Eye (tissue), 1 donor: Measurements from ENCODE around the gene PAPSS2.
"Not testable (repeated sequence)": the region's sequence is repeated elsewhere in the genome, so short reads cannot be mapped to it uniquely, and the experiment has no call there.

Experiments
- DNase-seq: peaks from one replicate; pipeline ENCODE4 v3.0.0-alpha.2; 2015

PAPSS2 gene

DNA sequence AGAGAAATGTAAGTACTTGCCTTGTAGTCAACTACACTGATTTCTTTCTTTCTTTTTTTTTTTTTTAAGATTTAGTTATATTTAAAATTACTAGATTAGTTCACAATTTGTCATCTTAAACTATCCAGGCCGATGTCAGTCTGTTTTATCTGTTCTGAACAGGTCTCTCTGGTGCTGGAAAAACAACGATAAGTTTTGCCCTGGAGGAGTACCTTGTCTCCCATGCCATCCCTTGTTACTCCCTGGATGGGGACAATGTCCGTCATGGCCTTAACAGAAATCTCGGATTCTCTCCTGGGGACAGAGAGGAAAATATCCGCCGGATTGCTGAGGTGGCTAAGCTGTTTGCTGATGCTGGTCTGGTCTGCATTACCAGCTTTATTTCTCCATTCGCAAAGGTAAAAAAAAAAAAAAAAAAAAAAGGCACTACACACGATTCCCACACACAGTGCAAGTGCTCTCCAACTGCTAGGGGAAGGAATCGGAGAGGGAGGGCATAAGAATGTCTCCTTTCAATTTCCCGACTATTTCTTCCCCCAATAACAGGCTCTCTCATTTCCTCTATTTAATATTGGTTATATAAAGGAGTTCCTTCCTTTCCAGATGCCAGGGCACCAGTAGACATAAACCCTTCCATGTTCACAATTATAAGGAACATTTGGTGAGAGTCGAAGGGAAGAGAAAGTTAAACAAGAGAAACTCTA lies 53.4 kb downstream of the PAPSS2 start:
- DNase-seq: peak; percentile 4

DNA sequence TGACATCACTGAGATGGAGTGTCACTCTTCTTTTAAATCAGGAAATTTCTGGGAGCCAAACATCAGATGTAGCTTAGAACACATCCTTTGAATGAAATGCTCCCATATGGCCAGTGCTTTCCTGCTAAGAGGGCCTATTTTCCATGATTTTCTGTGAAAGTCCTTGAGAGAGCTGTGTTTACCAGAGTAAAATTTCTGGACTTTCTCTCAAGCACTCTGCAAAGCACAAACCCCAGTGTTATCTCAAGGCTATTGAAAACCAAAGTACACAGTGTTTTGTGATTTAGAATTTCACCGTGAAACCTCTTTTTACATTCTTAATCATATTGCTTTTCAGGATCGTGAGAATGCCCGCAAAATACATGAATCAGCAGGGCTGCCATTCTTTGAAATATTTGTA lies 54.0 kb downstream of the PAPSS2 start:
- DNase-seq: no peak

DNA sequence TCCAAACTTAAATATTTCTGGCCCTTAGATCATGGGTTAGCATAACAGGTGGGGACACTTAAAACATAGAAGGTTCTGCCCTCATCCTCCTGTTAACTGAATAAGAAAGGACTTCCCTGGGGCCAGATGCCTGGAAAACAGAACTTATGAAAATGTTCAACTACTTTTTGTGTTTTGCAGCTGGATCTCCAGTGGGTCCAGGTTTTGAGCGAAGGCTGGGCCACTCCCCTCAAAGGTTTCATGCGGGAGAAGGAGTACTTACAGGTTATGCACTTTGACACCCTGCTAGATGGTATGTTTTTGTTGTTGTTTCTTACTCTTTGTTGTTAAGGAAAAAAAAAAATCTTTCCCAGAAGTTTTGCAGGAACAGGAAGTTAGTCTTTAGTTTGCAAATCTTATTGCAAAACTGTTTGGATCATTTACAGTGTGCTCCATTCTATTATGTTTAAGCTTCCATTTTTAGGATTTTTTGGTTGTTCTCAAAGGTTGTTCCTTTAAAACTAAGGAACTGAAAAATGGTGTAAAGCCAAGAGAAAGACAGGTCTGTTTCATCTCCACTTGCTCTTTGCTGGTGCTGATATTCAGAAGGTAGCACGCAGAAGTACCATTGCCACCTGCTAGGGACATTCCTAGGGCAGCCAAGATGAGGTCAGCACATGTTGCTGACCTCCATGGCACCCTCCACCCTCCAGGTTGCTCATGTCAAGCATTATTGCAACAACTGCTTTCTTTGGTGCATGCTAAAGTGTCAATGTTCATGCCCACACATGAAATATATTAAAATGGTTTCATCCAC lies 56.1 kb downstream of the PAPSS2 start:
- no peak for DNase-seq

DNA sequence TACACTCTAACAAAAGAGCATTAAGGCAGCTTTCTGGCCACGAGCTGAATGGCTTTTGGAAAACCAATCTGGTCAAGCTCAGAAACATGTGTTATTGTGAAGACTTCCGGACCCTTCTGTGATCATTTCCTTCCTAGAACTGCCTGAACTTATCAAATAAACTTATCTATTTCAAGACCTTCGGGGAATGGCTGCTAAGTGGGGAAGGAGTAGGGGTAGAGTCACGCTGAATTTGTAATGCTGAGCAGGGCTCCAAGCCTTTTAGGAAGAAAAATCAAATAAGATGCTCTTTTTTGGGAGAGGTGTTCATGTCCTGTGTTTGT lies 56.6 kb downstream of the PAPSS2 start:
- DNase-seq: no peak

DNA sequence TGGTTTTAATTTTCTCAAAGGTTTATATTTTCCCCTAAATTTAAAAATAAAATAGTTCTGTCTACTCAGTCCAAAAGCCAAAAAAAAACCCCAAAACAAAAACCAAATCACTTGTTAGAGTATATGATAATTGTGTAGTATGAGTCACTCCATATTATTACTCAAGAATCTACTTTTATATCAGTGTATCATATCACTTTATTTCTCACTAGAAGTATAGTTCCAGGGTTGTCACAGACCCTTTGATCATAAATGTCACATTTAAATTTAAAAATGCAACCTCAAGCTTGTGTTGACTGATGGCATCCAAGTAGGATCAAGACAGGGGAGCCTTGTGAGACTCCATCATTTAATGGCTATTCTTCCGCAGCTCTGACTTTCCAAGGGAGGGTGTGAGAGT lies 61.0 kb downstream of the PAPSS2 start:
- DNase-seq: no peak

DNA sequence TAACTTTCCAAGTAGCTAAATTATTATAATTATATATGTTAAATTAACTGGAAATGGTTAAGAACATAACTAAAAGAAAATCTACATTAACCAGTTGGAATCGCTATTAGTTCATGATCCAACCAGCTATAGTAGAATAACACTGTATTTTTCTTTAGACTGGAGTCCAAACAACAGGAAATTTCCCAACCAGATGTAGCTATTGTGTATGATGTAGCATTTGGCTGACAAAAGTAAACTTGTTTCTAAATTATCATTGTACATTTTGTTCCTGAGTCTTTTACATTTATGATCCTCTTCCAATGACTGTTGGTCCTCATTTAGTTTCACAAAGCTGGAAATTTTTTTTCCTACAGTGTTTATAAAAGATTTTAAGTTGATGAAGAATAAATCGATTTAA lies 62.1 kb downstream of the PAPSS2 start:
- DNase-seq: no peak

DNA sequence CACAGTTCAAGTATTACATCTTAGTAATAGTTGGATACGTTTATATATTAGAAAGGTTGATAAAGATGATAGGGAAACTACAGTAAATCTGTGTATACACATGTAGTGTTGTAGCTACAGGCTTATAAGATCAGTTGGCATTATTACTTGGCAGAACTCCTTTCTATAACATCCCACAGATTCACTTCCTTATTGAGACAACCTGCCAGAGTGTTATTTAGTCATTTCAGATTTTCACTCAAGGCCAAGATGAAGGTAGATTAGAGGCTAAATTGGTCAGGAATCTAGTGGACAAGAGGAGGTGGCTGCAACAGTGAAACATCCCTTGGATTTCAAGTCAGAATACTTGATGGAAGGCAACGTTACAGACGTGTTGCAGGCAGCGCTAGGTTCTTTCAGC lies 63.0 kb downstream of the PAPSS2 start:
- no peak for DNase-seq

DNA sequence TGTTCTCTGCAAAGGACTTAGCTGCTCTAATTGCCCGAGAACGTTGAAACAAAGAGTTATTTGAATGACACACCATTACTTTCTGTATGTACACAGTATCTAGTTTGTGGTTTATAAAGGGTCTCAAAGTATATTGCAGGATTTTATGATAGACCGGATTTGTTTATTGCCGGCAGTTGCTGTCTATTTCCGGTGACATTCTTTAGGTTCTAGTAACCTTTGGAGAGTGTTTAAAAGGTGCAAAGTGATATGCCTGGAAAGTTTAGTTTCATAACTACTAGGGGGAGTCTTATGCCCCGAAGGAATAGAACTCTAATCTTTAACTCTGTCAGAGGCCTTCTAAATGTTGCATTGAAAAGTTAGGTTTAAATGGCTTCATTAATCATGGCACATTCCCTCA lies 63.8 kb downstream of the PAPSS2 start:
- DNase-seq: no peak

DNA sequence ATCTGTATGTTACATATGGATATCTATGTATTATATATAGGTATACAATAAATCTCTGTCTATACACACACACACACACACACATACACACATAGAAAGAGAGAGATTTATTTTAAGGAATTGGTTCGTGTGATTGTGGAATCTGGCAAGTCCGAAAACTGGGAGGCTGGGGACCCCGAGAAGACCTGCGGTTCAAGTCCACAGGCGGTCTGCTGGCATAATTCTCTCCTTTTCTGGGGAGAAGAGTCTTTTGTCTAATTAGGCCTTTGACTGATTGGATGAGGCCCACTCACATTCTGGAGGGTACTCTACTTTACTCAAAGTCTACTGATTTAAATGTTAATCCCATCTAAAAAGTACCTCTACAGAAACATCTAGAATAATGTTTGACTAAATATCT lies 65.1 kb downstream of the PAPSS2 start:
- DNase-seq: no peak

DNA sequence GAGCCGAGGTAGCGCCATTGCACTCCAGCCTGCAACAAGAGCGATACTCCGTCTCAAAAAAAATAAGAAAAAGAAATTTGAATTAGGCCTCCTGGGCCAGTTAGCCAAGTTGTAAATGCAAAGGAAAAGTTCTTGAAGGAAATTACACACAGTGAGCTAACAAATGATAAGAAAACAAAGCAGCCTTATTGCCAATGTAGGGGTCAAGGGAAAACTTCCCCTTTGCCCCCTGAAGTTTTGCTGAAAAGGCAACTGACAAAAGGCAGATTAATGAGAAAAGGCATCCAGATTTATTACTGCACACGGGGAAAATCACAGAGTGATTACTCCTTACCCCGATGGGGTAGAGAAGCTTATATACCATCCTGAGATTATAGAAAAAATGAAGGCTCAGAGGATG lies 70.3 kb downstream of the PAPSS2 start:
- DNase-seq: no peak

DNA sequence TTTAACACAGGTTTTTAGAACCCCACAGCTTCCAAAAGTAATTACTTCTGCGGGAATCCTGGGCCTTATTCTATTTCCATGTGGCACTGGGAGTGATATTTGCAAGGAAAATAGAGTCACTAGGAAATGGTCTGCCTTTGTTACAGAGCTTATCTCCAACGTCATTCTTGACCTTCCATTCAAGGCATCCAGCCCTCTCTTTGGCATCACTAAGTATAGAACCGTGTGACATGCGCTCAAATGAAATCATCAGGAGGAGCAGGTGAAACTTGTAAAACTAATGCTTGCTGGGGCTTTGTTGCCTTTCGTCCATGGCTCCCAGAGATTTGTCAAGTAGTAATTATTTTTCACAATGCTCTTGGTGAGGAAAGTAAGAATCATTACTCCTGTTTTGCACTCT lies 73.4 kb downstream of the PAPSS2 start:
- no peak for DNase-seq

DNA sequence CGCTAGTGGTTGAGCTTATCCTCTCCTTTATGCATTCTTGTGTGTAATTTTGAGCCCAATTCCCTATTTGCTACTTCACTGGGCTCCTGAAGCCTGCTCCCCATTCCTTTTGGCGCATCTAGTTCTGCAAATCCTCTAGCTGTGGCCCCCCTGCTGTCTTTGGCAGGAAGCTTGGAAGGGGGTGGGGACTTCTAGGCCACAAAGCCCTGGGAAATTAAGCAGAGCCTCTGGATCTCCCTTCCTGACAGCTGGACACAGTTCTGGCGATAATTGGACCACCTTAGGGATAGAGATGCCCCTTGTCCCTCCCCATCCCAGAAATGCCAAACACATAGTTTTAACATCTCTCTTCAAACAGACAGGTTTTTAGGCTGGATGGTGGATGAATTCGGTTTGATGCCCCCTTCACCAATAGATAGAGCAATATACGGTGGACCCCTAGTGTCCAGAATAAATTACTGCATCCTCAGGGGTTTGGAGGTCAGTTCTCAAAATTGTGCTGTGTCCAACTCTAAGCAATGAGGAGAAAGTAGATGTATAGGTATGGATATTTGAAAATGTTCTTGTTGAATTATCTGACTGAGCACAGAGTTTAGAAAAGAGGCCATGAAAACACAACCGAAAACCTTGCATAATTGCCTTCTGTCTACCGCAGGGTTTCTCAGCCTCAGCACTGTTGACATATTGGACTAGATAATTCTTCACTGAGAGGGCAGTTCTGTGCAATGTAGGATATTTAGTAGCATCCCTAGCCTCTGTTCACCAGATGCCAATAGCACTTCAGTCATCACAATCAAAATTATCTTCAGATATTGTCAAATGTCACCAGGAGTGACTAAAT lies 75.5 kb downstream of the PAPSS2 start:
- DNase-seq: peak; percentile 79

DNA sequence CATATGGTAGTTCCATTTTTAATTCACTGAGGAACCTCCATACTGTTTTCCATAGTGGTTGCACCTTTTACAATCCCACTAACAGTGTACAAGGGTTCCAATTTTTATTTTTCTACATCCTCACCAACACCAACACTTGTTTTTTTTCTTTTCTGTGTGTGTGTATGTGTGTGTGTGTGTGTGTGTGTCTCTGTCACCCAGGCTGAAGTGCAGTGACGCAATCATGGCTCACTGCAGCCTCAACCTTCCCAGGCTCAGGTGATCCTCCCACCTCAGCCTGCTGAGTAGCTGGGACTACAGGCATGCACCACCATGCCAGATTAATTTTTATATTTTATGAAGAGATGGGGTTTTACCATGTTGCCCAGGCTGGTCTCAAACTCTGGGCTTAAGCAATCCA lies 78.6 kb downstream of the PAPSS2 start:
- DNase-seq: not testable (repeated sequence)

DNA sequence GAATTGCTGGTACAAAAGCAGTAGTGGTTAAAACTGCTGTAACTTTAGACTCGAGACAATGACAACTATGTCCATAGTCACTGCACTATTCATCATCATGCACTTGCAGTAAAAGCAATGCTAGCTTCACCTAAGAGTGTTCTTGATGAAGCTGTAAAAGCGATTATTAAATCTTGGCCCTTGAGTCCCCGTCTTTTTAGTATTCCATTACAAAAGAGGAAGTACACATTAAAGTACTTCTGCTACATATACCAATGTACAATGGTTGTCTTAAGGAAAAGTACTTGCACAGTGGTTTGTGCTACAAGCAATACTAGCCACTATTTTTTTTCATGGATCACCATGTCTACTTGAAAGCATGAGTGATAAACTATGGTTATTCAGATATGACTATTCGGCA lies 80.0 kb downstream of the PAPSS2 start:
- DNase-seq: no peak

DNA sequence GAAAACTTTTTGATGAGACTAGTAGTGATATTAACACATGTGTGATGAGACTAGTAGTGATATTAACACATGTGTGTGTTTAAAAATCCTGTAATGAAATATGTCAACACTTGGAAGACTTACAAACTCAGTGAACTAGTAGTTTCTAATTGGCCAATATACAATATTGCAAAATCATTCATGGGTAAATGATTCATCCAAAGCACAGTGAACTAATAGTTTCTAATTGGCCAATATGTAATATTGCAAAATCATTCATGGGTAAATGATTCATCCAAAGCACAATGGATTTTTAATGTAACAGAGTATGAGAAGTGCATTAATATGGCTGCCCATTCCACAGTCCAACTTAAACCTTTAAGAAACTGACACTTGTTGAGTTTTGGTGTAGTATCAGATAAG lies 80.6 kb downstream of the PAPSS2 start:
- DNase-seq: no peak

DNA sequence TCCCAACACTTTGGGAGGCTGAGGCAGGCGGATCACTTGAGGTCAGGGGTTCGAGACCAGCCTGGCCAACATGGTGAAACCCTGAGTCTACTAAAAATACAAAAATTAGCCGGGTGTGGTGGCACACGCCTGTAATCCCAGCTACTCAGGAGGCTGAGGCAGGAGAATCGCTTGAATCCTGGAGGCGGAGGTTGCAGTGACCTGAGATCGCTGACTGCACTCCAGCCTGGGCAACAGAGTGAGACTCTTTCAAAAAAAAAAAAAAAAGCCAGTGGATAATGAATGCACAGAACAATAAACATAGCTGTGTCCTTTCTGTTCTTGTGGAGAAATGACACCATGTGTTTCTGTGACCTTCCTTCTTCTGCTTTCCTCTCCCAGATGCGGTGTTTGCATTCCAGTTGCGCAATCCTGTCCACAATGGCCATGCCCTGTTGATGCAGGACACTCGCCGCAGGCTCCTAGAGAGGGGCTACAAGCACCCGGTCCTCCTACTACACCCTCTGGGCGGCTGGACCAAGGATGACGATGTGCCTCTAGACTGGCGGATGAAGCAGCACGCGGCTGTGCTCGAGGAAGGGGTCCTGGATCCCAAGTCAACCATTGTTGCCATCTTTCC lies 83.4 kb downstream of the PAPSS2 start:
- not testable (repeated sequence) for DNase-seq

DNA sequence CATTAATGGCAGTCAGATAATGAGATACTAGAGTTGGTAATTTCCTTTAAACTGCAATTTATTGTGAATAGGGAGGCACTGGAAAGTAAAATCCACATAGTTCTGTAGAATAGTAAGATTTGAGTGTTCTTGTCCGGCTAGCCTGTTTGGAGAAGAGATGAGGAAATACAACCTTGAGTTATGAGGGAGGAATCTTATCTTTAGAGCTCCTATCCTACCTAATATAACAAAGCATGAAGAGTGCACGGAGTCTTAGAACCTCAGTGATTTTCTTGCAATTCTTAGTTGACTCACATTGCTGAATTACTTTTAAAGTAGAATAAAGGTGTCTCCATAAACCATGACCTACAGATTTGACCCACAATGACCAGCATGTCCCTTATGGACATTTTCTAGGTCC lies 84.9 kb downstream of the PAPSS2 start:
- DNase-seq: no peak

DNA sequence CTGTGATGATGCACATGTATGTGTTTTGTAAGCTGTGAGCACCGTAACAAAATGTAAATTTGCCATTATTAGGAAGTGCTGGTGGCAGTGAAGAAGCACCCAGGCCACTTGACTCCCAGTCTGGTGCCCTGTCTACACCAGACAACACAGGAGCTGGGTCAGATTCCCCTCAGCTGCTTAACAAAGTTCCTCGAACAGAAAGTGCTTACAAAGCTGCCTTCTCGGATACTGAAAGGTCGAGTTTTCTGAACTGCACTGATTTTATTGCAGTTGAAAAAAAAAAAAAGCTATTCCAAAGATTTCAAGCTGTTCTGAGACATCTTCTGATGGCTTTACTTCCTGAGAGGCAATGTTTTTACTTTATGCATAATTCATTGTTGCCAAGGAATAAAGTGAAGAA lies 87.2 kb downstream of the PAPSS2 start:
- no peak for DNase-seq

DNA sequence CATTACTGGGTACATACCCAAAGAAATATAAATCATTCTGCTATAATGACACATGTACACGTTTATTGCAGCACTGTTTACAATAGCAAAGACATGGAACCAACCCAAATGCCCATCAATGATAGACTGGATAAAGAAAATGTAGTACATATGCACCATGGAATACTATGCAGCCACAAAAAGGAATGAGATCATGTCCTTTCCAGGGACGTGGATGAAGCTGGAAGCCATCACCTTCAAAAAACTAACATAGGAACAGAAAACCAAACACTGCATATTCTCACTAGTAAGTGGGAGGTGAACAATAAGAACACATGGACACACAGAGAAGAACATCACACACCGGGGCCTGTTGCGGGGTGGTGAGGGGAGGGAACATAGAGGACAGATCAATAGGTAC lies 88.6 kb downstream of the PAPSS2 start:
- DNase-seq: not testable (repeated sequence)

DNA sequence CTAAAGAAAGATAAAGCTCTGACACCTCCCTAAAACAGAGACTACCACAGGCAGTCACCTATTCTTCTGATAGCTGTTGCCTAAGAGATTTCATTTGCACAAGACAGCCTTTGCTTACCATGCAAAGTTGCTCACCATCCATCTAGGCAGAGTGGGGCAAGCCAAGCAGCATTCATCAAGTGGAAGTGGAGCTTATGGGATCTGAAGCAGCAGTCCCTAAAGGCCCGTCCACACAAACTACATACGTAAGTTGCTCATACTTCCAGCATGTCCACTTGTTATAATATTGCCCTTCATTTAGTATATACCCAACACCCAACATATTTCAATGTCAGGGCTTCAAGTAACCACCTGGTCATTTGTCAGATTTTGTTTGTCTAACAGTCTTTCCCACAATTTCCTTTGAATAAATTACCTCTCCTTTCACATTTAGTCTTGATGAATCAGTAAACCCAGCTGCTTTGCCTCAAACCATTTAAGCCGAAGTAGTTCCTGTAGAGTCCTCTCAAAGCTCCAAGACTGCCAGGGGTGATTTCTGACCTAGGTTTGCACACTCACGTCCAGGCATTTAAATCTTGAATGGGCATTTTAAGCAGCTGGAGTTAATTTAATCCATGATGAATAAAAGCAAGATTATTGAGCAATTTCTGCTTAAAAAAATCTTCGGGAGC lies 90.5 kb downstream of the PAPSS2 start:
- DNase-seq: peak; percentile 5

DNA sequence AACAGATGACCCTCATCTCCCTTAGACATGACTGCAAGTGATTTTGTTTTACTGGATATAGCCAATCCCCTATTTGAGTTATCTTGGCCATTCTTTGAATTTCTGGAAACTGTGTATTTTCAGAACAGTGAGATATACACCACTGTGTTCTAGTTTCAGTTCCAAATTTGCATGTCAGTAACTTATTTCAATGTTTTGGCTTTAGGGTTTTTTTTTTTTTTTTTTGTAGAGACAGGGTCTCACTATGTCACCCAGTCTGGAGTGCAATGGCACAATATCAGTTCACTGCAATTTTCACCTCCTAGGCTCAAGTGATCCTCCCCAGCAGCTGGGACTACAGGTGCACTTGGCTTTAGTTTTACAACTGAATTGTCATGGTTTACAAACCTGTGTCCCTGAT lies 91.1 kb downstream of the PAPSS2 start:
- no peak for DNase-seq

DNA sequence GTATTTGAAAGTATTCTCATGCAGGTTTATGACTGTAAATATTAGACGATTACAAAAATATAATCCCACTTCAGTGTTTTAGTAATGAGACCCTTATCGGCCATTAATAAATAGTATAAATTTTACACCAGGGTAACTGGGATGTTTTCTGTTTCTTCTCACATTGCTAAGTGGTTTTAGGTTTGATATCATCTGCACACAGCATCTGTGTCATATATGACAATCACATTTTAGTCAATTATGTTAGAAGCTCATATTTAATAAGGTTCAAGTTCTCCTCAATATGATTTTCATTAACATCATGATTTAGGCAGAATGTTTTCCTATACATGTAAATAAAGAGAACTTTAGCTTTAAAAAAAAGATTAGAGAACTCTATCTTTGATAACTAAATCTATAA lies 91.6 kb downstream of the PAPSS2 start:
- DNase-seq: no peak

DNA sequence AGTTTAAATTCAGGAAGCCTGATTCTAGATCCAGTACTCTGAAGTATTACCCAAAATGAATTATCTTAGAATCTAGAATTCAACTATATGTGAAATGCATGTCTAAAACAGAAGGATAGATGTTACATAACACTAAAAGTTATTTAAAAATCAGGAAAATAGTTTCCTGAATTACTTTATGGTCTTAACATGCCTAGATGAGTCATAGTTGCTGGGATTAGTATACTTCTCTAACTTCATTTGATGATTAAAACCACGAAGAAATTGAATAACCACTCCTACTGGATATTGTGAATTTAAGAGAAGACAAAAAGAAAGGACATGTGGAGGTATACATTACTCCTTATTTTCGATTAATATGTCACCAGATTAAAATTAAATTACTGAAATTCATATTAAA lies 92.9 kb downstream of the PAPSS2 start:
- no peak for DNase-seq
